Measurements from ENCODE around the gene TRMT44. TPM values are rescaled to one million over a fixed set of nuclear protein-coding genes. Genes with fewer than 3 reads are reported as not detected.

Gene TRMT44
- total RNA-seq, 1 donor = 21.7 TPM

DNA sequence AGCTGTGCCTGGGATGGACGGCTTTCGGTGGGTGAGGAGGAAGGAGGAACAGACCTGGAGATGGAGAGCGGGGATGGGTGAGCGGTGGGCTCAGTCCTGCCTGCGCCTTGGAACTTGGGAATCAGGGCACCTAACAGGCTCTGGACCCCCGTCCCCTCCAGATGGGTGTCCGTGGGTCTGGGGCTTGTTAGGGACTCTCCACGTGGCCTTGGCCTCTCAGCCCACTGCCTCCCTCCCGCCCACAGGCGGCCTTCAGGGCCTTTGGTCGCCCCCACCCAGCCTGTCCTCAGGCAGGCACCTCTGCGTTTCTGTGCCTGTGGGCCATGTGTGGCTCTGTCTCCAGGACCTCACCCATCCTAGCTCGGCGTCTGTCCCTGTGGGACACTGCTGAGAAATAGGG, 29.0 kb downstream of the TRMT44 start:
- Histone ChIP-seq H3K27me3 (ENCODE audit: insufficient read depth, low read length) (no peaks in the 10 kb centered on the region), H3K27ac (ENCODE audit: low read depth, low read length) (no peak overlapping the region), H3K36me3 (ENCODE audit: insufficient read depth, low read length) (peaks cover 35% of the 10 kb centered on the region), H3K4me1 (ENCODE audit: insufficient read depth, low read length) (peaks cover 21% of the 10 kb centered on the region), H3K79me2 (ENCODE audit: insufficient read depth, low read length) (no peaks in the 10 kb centered on the region), H4K20me1 (ENCODE audit: insufficient read depth, low read length) (peaks cover 12% of the 10 kb centered on the region), H3K4me2 (ENCODE audit: insufficient read depth, low read length) (no peak overlapping the region), H3K4me3 (ENCODE audit: insufficient read depth, low read length) (no peak overlapping the region), H2AFZ (ENCODE audit: low read length) (no peak overlapping the region), H3K9me3 (ENCODE audit: low read depth, low read length) (no peaks in the 10 kb centered on the region)
- no peak for TF ChIP-seq CTCF (IDR thresholded peaks at IDR 0.05; ENCODE audit: extremely low read depth, low read depth, low read length)
- peak; percentile 65 for DNase-seq (ENCODE audit: insufficient read length, low spot score, missing footprints)

GRCh38 chr4:8470451-8471024, 30.0 kb downstream of the TRMT44 start:
- Histone ChIP-seq H3K27ac (ENCODE audit: low read depth, low read length) (no peak overlapping the region), H3K27me3 (ENCODE audit: insufficient read depth, low read length) (no peaks in the 10 kb centered on the region), H3K36me3 (ENCODE audit: insufficient read depth, low read length) (peaks cover 30% of the 10 kb centered on the region), H3K4me2 (ENCODE audit: insufficient read depth, low read length) (no peak overlapping the region), H3K79me2 (ENCODE audit: insufficient read depth, low read length) (no peaks in the 10 kb centered on the region), H3K4me3 (ENCODE audit: insufficient read depth, low read length) (no peak overlapping the region), H3K4me1 (ENCODE audit: insufficient read depth, low read length) (peaks cover 21% of the 10 kb centered on the region), H2AFZ (ENCODE audit: low read length) (no peak overlapping the region), H4K20me1 (ENCODE audit: insufficient read depth, low read length) (peaks cover 12% of the 10 kb centered on the region), H3K9me3 (ENCODE audit: low read depth, low read length) (no peaks in the 10 kb centered on the region)
- peak; percentile 62 for DNase-seq (ENCODE audit: insufficient read length, low spot score, missing footprints)
- no peak for TF ChIP-seq CTCF (IDR thresholded peaks at IDR 0.05; ENCODE audit: extremely low read depth, low read depth, low read length)

DNA sequence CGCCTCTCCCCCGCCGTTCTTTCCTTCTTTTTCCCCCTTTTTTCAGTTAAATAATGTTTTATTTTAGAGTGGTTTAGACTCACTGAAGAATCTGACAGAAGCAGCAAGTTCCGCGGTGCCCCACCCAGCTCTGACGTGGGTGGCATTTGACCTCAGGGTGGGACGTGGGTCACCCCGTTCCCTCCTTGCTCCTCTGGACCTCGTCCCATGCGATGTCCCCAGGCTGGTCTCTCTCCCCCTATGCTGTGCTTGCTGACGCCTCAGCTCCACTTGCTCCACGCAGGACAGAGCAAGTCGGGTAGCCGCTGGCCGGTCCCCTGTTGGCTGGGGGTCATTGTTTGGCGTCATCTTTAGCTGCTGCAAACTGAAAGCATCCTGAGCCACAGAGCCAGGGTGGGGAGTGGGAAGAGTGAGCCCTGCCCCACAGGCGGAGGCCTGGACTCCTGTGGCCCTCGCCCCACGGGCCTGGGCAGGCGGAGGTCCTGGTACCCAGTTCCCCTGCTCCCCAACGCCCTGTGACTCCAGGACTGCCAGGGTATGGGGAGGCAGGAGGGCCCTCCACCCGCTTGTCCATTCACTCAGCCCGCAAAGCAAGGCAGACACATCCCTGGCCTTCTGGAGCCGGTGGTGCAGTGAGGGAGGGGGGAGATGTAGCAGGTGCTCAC, 30.8 kb downstream of the TRMT44 start:
- Histone ChIP-seq H3K9me3 (ENCODE audit: low read depth, low read length) (no peaks in the 10 kb centered on the region), H3K36me3 (ENCODE audit: insufficient read depth, low read length) (peaks cover 33% of the 10 kb centered on the region), H3K4me3 (ENCODE audit: insufficient read depth, low read length) (no peak overlapping the region), H3K4me1 (ENCODE audit: insufficient read depth, low read length) (peaks cover 21% of the 10 kb centered on the region), H4K20me1 (ENCODE audit: insufficient read depth, low read length) (peaks cover 12% of the 10 kb centered on the region), H3K4me2 (ENCODE audit: insufficient read depth, low read length) (no peak overlapping the region), H3K79me2 (ENCODE audit: insufficient read depth, low read length) (no peaks in the 10 kb centered on the region), H2AFZ (ENCODE audit: low read length) (no peak overlapping the region), H3K27ac (ENCODE audit: low read depth, low read length) (no peak overlapping the region), H3K27me3 (ENCODE audit: insufficient read depth, low read length) (no peaks in the 10 kb centered on the region)
- DNase-seq (ENCODE audit: insufficient read length, low spot score, missing footprints) = peak; percentile 71
- TF ChIP-seq CTCF (IDR thresholded peaks at IDR 0.05; ENCODE audit: extremely low read depth, low read depth, low read length) = no peak

GRCh38 chr4:8472158-8472688, 31.6 kb downstream of the TRMT44 start:
- peak overlapping the region; percentile 49 for H3K4me2 ChIP-seq (ENCODE audit: insufficient read depth, low read length)
- no peak for TF ChIP-seq CTCF (IDR thresholded peaks at IDR 0.05; ENCODE audit: extremely low read depth, low read depth, low read length)
- peaks cover 12% of the 10 kb centered on the region for H4K20me1 ChIP-seq (ENCODE audit: insufficient read depth, low read length)
- H3K4me3 ChIP-seq (ENCODE audit: insufficient read depth, low read length) = no peak overlapping the region
- H3K27ac ChIP-seq (ENCODE audit: low read depth, low read length) = peak overlapping the region; percentile 89
- H3K36me3 ChIP-seq (ENCODE audit: insufficient read depth, low read length) = peaks cover 36% of the 10 kb centered on the region
- H3K27me3 ChIP-seq (ENCODE audit: insufficient read depth, low read length) = no peaks in the 10 kb centered on the region
- H3K79me2 ChIP-seq (ENCODE audit: insufficient read depth, low read length) = no peaks in the 10 kb centered on the region
- H3K9me3 ChIP-seq (ENCODE audit: low read depth, low read length) = no peaks in the 10 kb centered on the region
- peak; percentile 83 for DNase-seq (ENCODE audit: insufficient read length, low spot score, missing footprints)
- H2AFZ ChIP-seq (ENCODE audit: low read length) = no peak overlapping the region
- H3K4me1 ChIP-seq (ENCODE audit: insufficient read depth, low read length) = peaks cover 21% of the 10 kb centered on the region
